Skeletal muscle tissue (tissue), 4 donors: ENCODE data around the gene RTKN2. TPM values are rescaled to one million over a fixed set of nuclear protein-coding genes. Genes with fewer than 3 reads are reported as not detected.

ENCODE experiments used
- H3K27ac ChIP-seq: one replicate; pipeline ENCODE4 v1.7.0; 2013; ENCODE audit warnings: mild to moderate bottlenecking, low read depth, low read length, inconsistent platforms
- H3K27me3 ChIP-seq, 3 donors: one replicate each; pipeline ENCODE4 v1.7.0; 2013; ENCODE audit warnings: low read length in 3 of 3; ENCODE audit not compliant: control insufficient read depth in 3 of 3, insufficient read depth in 3 of 3
- H3K36me3 ChIP-seq, 3 donors: one replicate each; pipeline ENCODE4 v1.7.0; 2013; ENCODE audit warnings: low read length in 3 of 3; ENCODE audit not compliant: control insufficient read depth in 3 of 3, insufficient read depth in 3 of 3
- H3K4me1 ChIP-seq, 3 donors: one replicate each; pipeline ENCODE4 v1.7.0; 2013; ENCODE audit warnings: low read length in 3 of 3, mild to moderate bottlenecking in 3 of 3; ENCODE audit not compliant: control insufficient read depth in 3 of 3, insufficient read depth in 3 of 3
- H3K4me3 ChIP-seq, 3 donors: one replicate each; pipeline ENCODE4 v1.7.0; 2013; ENCODE audit warnings: low read length in 3 of 3
- H3K9ac ChIP-seq, 3 donors: one replicate each; pipeline ENCODE4 v1.7.0; 2013; ENCODE audit warnings: low read length in 3 of 3, mild to moderate bottlenecking in 3 of 3, moderate library complexity in 2 of 3, low read depth in 1 of 3
- H3K9me3 ChIP-seq, 3 donors: one replicate each; pipeline ENCODE4 v1.7.0; 2013; ENCODE audit warnings: low read length in 3 of 3; ENCODE audit not compliant: control insufficient read depth in 3 of 3
- total RNA-seq: library from RNA; depleted of rRNA; stranded (reverse); fragments of >200 nt; gene quantifications from one replicate; pipeline ENCODE4 v1.2.3, GENCODE V29; 2014
- donor health status: Osteomylitis.

Gene RTKN2
- total RNA-seq, 1 donor from 2014 or later, result 2.1 TPM

GRCh38 chr10:62166331-62167131, 102.1 kb downstream of the RTKN2 start:
- no peaks in the 10 kb centered on the region for H3K9me3 ChIP-seq
- H3K27me3 ChIP-seq, result no peaks in the 10 kb centered on the region
- H3K9ac ChIP-seq, result no peak overlapping the region
- H3K36me3 ChIP-seq, result no peaks in the 10 kb centered on the region
- no peak overlapping the region for H3K27ac ChIP-seq
- H3K4me3 ChIP-seq, result peak overlapping the region in 2 of 3 donors; percentile 10 to 17
- peaks cover 5 to 8% (median 6%) of the 10 kb centered on the region in 3 donors for H3K4me1 ChIP-seq

- Histone ChIP-seq H3K9me3 (no peaks in the 10 kb centered on the region), H3K27ac (no peak overlapping the region), H3K4me3 (no peak overlapping the region)
Measured at GRCh38 chr10:62165803-62166202, 102.8 kb downstream of the RTKN2 start.

GRCh38 chr10:62163024-62163423, 105.6 kb downstream of the RTKN2 start:
- Histone ChIP-seq H3K36me3 (no peaks in the 10 kb centered on the region), H3K4me3 (no peak overlapping the region), H3K9me3 (no peaks in the 10 kb centered on the region), H3K9ac (no peak overlapping the region), H3K27ac (no peak overlapping the region), H3K27me3 (no peaks in the 10 kb centered on the region), H3K4me1 (peaks cover 5 to 8% (median 6%) of the 10 kb centered on the region in 3 donors)

More at GRCh38 chr10:62165803-62166202, 102.8 kb downstream of the RTKN2 start:
- H3K27me3 ChIP-seq, result no peaks in the 10 kb centered on the region
- no peaks in the 10 kb centered on the region for H3K36me3 ChIP-seq
- H3K4me1 ChIP-seq, result peaks cover 5 to 8% (median 6%) of the 10 kb centered on the region in 3 donors
- no peak overlapping the region for H3K9ac ChIP-seq

- H3K27me3 ChIP-seq, result no peaks in the 10 kb centered on the region
- H3K9ac ChIP-seq, result no peak overlapping the region
- H3K36me3 ChIP-seq, result no peaks in the 10 kb centered on the region
- peaks cover 5 to 8% (median 6%) of the 10 kb centered on the region in 3 donors for H3K4me1 ChIP-seq
- H3K27ac ChIP-seq, result no peak overlapping the region
- no peak overlapping the region for H3K4me3 ChIP-seq
- no peaks in the 10 kb centered on the region for H3K9me3 ChIP-seq
Measured at GRCh38 chr10:62162261-62162981, 106.2 kb downstream of the RTKN2 start.

GRCh38 chr10:62159351-62159750, 109.3 kb downstream of the RTKN2 start:
- no peaks in the 10 kb centered on the region for H3K36me3 ChIP-seq
- no peak overlapping the region for H3K4me3 ChIP-seq
- no peaks in the 10 kb centered on the region for H3K27me3 ChIP-seq
- H3K27ac ChIP-seq, result no peak overlapping the region
- no peaks in the 10 kb centered on the region for H3K9me3 ChIP-seq
- H3K4me1 ChIP-seq, result no peaks in the 10 kb centered on the region
- no peak overlapping the region for H3K9ac ChIP-seq

- H3K4me3 ChIP-seq, result no peak overlapping the region
- H3K9me3 ChIP-seq, result no peaks in the 10 kb centered on the region
- no peaks in the 10 kb centered on the region for H3K27me3 ChIP-seq
- H3K27ac ChIP-seq, result no peak overlapping the region
- no peak overlapping the region for H3K9ac ChIP-seq
- no peaks in the 10 kb centered on the region for H3K4me1 ChIP-seq
- no peaks in the 10 kb centered on the region for H3K36me3 ChIP-seq
Measured at GRCh38 chr10:62157601-62158000, 111.0 kb downstream of the RTKN2 start.

- Histone ChIP-seq H3K9me3 (no peaks in the 10 kb centered on the region), H3K4me1 (no peaks in the 10 kb centered on the region), H3K4me3 (no peak overlapping the region), H3K27ac (no peak overlapping the region), H3K27me3 (no peaks in the 10 kb centered on the region), H3K9ac (no peak overlapping the region), H3K36me3 (no peaks in the 10 kb centered on the region)
Measured at GRCh38 chr10:62155054-62155680, 113.5 kb downstream of the RTKN2 start.

- no peaks in the 10 kb centered on the region for H3K9me3 ChIP-seq
- H3K4me3 ChIP-seq, result no peak overlapping the region
- H3K27ac ChIP-seq, result no peak overlapping the region
- H3K27me3 ChIP-seq, result no peaks in the 10 kb centered on the region
- H3K4me1 ChIP-seq, result no peaks in the 10 kb centered on the region
- H3K36me3 ChIP-seq, result no peaks in the 10 kb centered on the region
- H3K9ac ChIP-seq, result no peak overlapping the region
Measured at GRCh38 chr10:62154231-62154630, 114.4 kb downstream of the RTKN2 start.

- no peak overlapping the region for H3K27ac ChIP-seq
Measured at GRCh38 chr10:62153191-62153590, 115.5 kb downstream of the RTKN2 start.

GRCh38 chr10:62149621-62150020, 119.0 kb downstream of the RTKN2 start:
- no peak overlapping the region for H3K9ac ChIP-seq
- no peak overlapping the region for H3K4me3 ChIP-seq
- H3K27ac ChIP-seq, result no peak overlapping the region
- no peaks in the 10 kb centered on the region for H3K9me3 ChIP-seq
- no peaks in the 10 kb centered on the region for H3K36me3 ChIP-seq
- no peaks in the 10 kb centered on the region for H3K4me1 ChIP-seq
- no peaks in the 10 kb centered on the region for H3K27me3 ChIP-seq

More at GRCh38 chr10:62153191-62153590, 115.5 kb downstream of the RTKN2 start:
- Histone ChIP-seq H3K4me3 (no peak overlapping the region), H3K4me1 (no peaks in the 10 kb centered on the region), H3K27me3 (no peaks in the 10 kb centered on the region), H3K9ac (no peak overlapping the region), H3K9me3 (no peaks in the 10 kb centered on the region), H3K36me3 (no peaks in the 10 kb centered on the region)
